GM23248 (cell line): Measurements from ENCODE around the gene ZNF205.
"Not testable (repeated sequence)": the region's sequence is repeated elsewhere in the genome, so short reads cannot be mapped to it uniquely, and the experiment has no call there.

Source experiments
- EZH2 ChIP-seq: fragments of 200-600 bp; sonication (generic); IDR thresholded peaks from 2 replicates; pipeline ENCODE4 v1.6.1; 2018; ENCODE audit warnings: antibody characterized with exemption, mild to moderate bottlenecking; ENCODE audit not compliant: insufficient read depth, poor library complexity, severe bottlenecking
- EZH2phosphoT487 ChIP-seq: fragments of 200-600 bp; sonication (generic); IDR thresholded peaks from 2 replicates; pipeline ENCODE4 v1.6.1; 2018; ENCODE audit warnings: antibody characterized with exemption, moderate library complexity, mild to moderate bottlenecking, low read depth; ENCODE audit not compliant: insufficient read depth

- not testable (repeated sequence) for TF ChIP-seq EZH2phosphoT487, EZH2
Observed at GRCh38 chr16:3083408-3083807, 29.0 kb upstream of the ZNF205 start.
